Measurements from ENCODE around the gene PRR15L. TPM values are rescaled to one million over a fixed set of nuclear protein-coding genes. Genes with fewer than 3 reads are reported as not detected.
"Not testable (repeated sequence)": the region's sequence is repeated elsewhere in the genome, so short reads cannot be mapped to it uniquely, and the experiment has no call there.

Gene PRR15L
- polyA plus RNA-seq, 1 experiment, result not detected

DNA sequence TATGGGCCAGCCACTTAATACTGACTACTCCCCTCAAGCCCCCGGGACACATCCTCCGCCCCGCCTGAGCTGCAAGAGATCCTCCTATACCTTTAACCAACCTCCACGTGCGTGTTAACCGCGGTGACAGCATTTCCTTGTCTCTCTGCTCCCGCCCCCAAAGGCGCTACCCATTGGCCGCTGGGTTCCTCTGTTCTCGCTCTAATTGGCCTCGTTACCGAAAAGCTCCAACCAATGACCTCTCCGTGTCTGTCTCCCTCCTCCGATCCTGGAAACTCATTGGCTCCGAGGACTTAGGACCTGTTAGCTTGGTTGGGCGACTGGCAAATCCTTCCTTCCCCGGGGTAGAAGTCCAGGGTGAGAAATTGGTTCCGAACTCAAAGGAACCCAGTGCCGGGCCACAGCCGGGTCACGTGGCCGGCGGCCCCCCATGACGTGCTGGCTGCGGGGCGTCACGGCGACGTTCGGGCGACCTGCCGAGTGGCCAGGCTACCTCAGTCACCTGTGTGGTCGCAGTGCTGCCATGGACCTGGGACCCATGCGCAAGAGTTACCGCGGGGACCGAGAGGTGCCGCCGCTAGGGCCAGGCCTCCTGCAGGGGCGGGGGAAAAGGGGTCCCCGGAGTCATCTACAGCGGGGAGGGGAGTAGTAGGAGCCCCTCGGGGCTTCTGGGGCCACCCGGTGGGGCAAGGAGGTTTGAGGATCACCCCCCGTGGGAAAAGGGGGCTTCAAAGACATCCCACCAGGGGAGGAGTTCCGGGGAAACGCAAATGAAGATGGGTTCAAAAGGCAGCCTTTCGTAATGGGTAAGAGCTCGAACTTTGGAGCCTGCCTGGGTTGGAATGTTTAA, 16.2 kb downstream of the PRR15L start, which contains the start of gene PNPO:
TSS of gene PNPO (plus strand) at position 326 of the 850 bp plus-strand sequence. CDS start at position 431, 105 bp downstream.
- peaks cover 3% of the 10 kb centered on the region for H3K36me3 ChIP-seq (ENCODE audit: control insufficient read depth, insufficient read depth, low read length)
- peak within 1 kb of the TSS; percentile 87 for H3K4me3 ChIP-seq (ENCODE audit: low read depth, low read length)
- no peaks in the 10 kb centered on the region for H3K27me3 ChIP-seq (ENCODE audit: control insufficient read depth, insufficient read depth, low read length)
- TF ChIP-seq, protein P1, sequence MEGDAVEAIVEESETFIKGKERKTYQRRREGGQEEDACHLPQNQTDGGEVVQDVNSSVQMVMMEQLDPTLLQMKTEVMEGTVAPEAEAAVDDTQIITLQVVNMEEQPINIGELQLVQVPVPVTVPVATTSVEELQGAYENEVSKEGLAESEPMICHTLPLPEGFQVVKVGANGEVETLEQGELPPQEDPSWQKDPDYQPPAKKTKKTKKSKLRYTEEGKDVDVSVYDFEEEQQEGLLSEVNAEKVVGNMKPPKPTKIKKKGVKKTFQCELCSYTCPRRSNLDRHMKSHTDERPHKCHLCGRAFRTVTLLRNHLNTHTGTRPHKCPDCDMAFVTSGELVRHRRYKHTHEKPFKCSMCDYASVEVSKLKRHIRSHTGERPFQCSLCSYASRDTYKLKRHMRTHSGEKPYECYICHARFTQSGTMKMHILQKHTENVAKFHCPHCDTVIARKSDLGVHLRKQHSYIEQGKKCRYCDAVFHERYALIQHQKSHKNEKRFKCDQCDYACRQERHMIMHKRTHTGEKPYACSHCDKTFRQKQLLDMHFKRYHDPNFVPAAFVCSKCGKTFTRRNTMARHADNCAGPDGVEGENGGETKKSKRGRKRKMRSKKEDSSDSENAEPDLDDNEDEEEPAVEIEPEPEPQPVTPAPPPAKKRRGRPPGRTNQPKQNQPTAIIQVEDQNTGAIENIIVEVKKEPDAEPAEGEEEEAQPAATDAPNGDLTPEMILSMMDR (IDR thresholded peaks at IDR 0.05; ENCODE audit: insufficient read depth, low read depth, low read length), result 0 out of 2 replicates have a peak, but pooled peaks have one; percentile 7
- peak; percentile 93 for DNase-seq (ENCODE audit: low read depth)
- CTCF ChIA-PET, result interaction anchor here (0.6 to 19.6 kb wide), 9 partner anchors 8 to 246 kb away, joined by 3 to 380 read pairs (median 6); partner anchors contain the start of genes CDK5RAP3 and SCRN2
- POLR2A ChIA-PET, result interaction anchor here (0.6 kb wide), 2 partner anchors 29 to 61 kb away, joined by 3 to 11 read pairs; partner anchors contain the start of gene CDK5RAP3

DNA sequence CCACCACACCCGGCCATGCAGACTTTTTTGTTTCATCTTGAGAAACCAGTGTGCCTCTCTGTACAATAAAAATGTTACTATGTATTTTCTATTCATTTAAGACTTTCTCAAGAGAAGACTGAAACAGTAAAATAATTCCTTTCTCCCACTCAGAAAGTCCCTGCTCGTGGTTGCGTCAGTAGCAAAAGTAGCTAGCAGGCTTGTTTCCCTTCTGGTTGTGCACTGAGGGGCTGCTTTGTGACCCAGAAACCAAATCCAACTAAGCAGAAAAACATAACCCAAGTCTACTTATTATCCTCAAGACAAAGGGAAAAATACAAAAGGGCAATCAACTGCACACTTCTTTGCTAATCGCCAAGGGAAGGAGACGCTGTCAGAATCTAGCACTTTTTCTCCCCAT, 19.7 kb downstream of the PRR15L start:
- Histone ChIP-seq H3K27me3 (ENCODE audit: control insufficient read depth, insufficient read depth, low read length) (no peaks in the 10 kb centered on the region), H3K36me3 (ENCODE audit: control insufficient read depth, insufficient read depth, low read length) (no peaks in the 10 kb centered on the region), H3K4me3 (ENCODE audit: low read depth, low read length) (no peak overlapping the region)
- CTCF ChIA-PET, result interaction anchor here (0.9 to 7.8 kb wide), 2 partner anchors 11 to 33 kb away, joined by 4 to 58 read pairs; partner anchors contain the start of gene CDK5RAP3
- POLR2A ChIA-PET, result no interaction called here
- TF ChIP-seq, protein P1 (IDR thresholded peaks at IDR 0.05; ENCODE audit: insufficient read depth, low read depth, low read length), result no peak
- DNase-seq (ENCODE audit: low read depth), result no peak

DNA sequence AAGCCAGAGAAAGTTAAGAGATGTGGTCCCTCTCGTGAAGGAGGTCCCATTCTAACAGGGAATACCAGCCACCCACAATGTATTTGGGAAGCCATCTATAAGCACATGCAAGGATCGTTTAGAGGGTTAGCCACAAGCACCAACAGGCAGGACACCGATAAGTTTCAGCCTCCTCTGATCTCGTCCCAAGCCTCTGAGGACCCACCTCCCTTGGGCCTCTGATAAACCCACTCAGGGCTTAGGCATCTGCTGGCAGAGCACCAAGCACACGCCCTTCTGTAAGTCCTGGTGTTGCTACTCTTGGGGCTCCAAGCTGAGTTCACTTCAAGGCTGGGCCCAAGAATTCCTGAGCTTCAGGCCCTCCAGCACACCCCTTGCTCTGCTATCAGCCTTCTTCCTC, 21.7 kb downstream of the PRR15L start:
- H3K36me3 ChIP-seq (ENCODE audit: control insufficient read depth, insufficient read depth, low read length), result no peaks in the 10 kb centered on the region
- TF ChIP-seq, protein P1 (IDR thresholded peaks at IDR 0.05; ENCODE audit: insufficient read depth, low read depth, low read length), result no peak
- POLR2A ChIA-PET, result interaction anchor here (1.0 kb wide), 1 partner anchor 35 kb away, joined by 5 read pairs; the partner anchor contains the start of gene CDK5RAP3
- peak; percentile 24 for DNase-seq (ENCODE audit: low read depth)
- H3K4me3 ChIP-seq (ENCODE audit: low read depth, low read length), result no peak overlapping the region
- no peaks in the 10 kb centered on the region for H3K27me3 ChIP-seq (ENCODE audit: control insufficient read depth, insufficient read depth, low read length)
- CTCF ChIA-PET, result interaction anchor here (1.0 to 7.8 kb wide), 2 partner anchors 13 to 35 kb away, joined by 3 to 58 read pairs; partner anchors contain the start of gene CDK5RAP3

- ChIA-PET POLR2A (interaction anchor here (1.0 kb wide), 1 partner anchor 35 kb away, joined by 5 read pairs; the partner anchor contains the start of gene CDK5RAP3), CTCF (interaction anchor here (0.9 to 7.8 kb wide), 3 partner anchors 14 to 45 kb away, joined by 3 to 58 read pairs (median 4); partner anchors contain the start of gene CDK5RAP3)
- not testable (repeated sequence) for DNase-seq (ENCODE audit: low read depth); H3K36me3 ChIP-seq (ENCODE audit: control insufficient read depth, insufficient read depth, low read length); H3K27me3 ChIP-seq (ENCODE audit: control insufficient read depth, insufficient read depth, low read length); H3K4me3 ChIP-seq (ENCODE audit: low read depth, low read length)
Measured at GRCh38 chr17:47935468-47935867, 22.2 kb downstream of the PRR15L start.

GRCh38 chr17:47934856-47935255, 22.8 kb downstream of the PRR15L start:
- CTCF ChIA-PET, result interaction anchor here (0.9 to 7.8 kb wide), 2 partner anchors 14 to 45 kb away, joined by 4 to 58 read pairs; no protein-coding TSS in a partner anchor

More at GRCh38 chr17:47934856-47935255, 22.8 kb downstream of the PRR15L start:
- TF ChIP-seq, protein P1 (IDR thresholded peaks at IDR 0.05; ENCODE audit: insufficient read depth, low read depth, low read length), result no peak
- Histone ChIP-seq H3K4me3 (ENCODE audit: low read depth, low read length) (no peak overlapping the region), H3K36me3 (ENCODE audit: control insufficient read depth, insufficient read depth, low read length) (peaks cover 1% of the 10 kb centered on the region; the same call in 1 of the 2 replicates), H3K27me3 (ENCODE audit: control insufficient read depth, insufficient read depth, low read length) (no peaks in the 10 kb centered on the region)
- POLR2A ChIA-PET, result no interaction called here
- no peak for DNase-seq (ENCODE audit: low read depth)

Data from BJ (cell line).